SH-SY5Y (cell line): ENCODE measurements around the gene FGB.

Source experiments
- GATA2 ChIP-seq: IDR thresholded peaks from 2 replicates; pipeline ENCODE4 v1.6.1; 2011; ENCODE audit warnings: mild to moderate bottlenecking, low read depth, low read length
- GATA3 ChIP-seq: IDR thresholded peaks from 2 replicates; pipeline ENCODE4 v1.6.1; 2011; ENCODE audit warnings: low read depth, mild to moderate bottlenecking, low read length, moderate library complexity

- TF ChIP-seq GATA2 (no peak), GATA3 (no peak)
These were observed 55.1 kb downstream of the FGB start for GRCh38 chr4:154617820-154618317.
